MM.1S (cell line): ENCODE measurements around the gene EPG5.

Source experiments
- EZH2 ChIP-seq: fragments of 300-600 bp; sonication (generic); optimal IDR thresholded peaks from 2 replicates; pipeline ENCODE3; 2017; ENCODE audit warnings: low read depth, mild to moderate bottlenecking, antibody characterized with exemption, low read length, mixed read lengths
- TF ChIP-seq, protein P1 (sequence below): fragments of 300-600 bp; sonication (generic); IDR thresholded peaks from 2 replicates; pipeline ENCODE4 v1.5.1; 2016; ENCODE audit warnings: antibody characterized with exemption, low read length, mixed read lengths

DNA sequence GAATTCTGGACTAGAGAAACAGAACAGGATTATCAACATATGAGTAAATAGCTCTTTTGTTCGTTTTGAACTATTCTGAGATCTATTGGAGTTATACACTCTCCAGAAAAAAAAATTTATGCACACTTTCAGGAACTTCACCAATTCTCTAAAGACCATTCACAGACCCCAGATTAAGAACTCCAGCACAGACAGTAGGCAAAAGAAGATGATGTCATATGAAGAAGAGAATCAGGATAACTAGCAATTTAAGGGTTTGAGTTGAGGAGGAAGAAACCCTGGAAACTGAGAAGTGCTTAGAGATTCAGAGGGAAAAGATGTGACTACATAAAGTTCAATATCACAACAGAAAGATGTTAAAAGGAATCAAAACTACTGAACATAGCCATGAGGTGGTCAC lies 71.8 kb downstream of the EPG5 start:
- TF ChIP-seq, protein P1, sequence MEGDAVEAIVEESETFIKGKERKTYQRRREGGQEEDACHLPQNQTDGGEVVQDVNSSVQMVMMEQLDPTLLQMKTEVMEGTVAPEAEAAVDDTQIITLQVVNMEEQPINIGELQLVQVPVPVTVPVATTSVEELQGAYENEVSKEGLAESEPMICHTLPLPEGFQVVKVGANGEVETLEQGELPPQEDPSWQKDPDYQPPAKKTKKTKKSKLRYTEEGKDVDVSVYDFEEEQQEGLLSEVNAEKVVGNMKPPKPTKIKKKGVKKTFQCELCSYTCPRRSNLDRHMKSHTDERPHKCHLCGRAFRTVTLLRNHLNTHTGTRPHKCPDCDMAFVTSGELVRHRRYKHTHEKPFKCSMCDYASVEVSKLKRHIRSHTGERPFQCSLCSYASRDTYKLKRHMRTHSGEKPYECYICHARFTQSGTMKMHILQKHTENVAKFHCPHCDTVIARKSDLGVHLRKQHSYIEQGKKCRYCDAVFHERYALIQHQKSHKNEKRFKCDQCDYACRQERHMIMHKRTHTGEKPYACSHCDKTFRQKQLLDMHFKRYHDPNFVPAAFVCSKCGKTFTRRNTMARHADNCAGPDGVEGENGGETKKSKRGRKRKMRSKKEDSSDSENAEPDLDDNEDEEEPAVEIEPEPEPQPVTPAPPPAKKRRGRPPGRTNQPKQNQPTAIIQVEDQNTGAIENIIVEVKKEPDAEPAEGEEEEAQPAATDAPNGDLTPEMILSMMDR: no peak
- no peak for TF ChIP-seq EZH2
